GM12875 (cell line): ENCODE results near the gene TLR3.
A peak's percentile ranks its signal among the peaks of the same experiment; 100 is the strongest.
"Not testable (repeated sequence)": the region's sequence is repeated elsewhere in the genome, so short reads cannot be mapped to it uniquely, and the experiment has no call there.

ENCODE experiments used
- H3K4me3 ChIP-seq: one replicate; pipeline ENCODE4 v1.5.1; 2011; ENCODE audit warnings: low read depth, low read length, control low read depth
- TF ChIP-seq, protein P1 (sequence below): IDR thresholded peaks from 2 replicates; pipeline ENCODE4 v1.5.1; 2011; ENCODE audit warnings: low read depth, mild to moderate bottlenecking, control low read depth, inconsistent platforms, low read length, moderate library complexity, borderline replicate concordance; ENCODE audit not compliant: insufficient read depth

The TLR3 gene

DNA sequence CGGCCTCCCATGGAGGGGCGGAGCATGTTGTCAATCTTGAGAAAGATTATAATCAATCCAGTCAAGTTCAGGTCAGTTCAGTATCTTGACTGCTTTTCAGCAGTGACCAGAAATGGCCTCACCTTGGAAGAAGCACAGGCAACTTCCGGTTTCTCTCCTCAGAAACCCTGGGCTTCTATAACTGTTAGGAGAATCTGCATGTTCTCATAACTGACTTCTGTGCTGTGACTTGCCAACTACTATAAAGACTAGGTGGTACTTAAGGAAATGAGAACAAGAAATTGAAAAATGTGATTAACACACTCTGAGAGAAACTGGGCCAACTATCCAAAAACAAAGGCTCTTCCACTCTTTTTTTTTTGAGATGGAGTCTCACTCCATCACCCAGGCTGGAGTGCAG is 35.9 kb upstream of the TLR3 start:
- TF ChIP-seq, protein P1, sequence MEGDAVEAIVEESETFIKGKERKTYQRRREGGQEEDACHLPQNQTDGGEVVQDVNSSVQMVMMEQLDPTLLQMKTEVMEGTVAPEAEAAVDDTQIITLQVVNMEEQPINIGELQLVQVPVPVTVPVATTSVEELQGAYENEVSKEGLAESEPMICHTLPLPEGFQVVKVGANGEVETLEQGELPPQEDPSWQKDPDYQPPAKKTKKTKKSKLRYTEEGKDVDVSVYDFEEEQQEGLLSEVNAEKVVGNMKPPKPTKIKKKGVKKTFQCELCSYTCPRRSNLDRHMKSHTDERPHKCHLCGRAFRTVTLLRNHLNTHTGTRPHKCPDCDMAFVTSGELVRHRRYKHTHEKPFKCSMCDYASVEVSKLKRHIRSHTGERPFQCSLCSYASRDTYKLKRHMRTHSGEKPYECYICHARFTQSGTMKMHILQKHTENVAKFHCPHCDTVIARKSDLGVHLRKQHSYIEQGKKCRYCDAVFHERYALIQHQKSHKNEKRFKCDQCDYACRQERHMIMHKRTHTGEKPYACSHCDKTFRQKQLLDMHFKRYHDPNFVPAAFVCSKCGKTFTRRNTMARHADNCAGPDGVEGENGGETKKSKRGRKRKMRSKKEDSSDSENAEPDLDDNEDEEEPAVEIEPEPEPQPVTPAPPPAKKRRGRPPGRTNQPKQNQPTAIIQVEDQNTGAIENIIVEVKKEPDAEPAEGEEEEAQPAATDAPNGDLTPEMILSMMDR, result no peak
- no peak overlapping the region for H3K4me3 ChIP-seq

DNA sequence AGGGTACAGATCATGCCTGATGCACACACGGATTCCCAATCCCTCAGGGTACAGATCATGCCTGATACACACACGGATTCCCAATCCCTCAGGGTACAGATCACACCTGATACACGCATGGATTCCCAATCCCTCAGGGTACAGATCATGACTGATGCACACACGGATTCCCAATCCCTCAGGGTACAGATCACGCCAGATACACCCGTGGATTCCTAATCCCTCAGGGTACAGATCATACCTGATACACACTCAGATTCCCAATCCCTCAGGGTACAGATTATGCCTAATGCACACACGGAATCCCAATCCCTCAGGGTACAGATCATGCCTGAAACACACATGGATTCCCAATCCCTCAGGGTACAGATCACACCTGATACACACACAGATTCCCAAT is 34.3 kb upstream of the TLR3 start:
- not testable (repeated sequence) for H3K4me3 ChIP-seq

DNA sequence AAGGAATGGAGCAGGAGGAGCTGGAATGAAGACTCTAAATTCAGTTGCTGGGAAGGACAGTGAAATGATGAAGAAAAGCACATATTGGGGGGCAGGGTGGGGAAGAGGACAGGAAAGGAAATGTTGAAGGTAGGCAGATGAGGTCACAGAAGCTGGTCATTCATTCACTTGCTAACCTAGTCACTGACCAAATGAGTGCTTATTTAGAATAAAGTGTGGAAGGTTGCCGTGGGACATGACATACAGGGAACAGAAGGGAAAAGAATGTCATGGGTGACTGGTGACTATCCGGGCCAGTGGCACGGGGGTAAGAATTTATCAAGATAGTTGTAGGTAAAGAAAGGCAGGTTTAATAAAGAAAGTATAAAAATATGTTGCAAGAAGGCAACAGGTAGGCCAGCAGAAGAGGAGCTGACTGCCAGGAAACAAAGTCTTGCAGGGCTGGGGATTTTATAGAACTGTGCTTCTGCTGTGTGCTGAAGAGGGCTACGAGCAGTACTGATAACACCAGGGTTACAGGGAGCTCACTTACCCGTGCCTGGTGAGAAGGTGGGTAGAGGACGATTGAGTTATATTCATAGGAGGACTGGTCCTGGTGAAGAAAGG is 31.9 kb upstream of the TLR3 start:
- no peak overlapping the region for H3K4me3 ChIP-seq
- TF ChIP-seq, protein P1, result no peak

DNA sequence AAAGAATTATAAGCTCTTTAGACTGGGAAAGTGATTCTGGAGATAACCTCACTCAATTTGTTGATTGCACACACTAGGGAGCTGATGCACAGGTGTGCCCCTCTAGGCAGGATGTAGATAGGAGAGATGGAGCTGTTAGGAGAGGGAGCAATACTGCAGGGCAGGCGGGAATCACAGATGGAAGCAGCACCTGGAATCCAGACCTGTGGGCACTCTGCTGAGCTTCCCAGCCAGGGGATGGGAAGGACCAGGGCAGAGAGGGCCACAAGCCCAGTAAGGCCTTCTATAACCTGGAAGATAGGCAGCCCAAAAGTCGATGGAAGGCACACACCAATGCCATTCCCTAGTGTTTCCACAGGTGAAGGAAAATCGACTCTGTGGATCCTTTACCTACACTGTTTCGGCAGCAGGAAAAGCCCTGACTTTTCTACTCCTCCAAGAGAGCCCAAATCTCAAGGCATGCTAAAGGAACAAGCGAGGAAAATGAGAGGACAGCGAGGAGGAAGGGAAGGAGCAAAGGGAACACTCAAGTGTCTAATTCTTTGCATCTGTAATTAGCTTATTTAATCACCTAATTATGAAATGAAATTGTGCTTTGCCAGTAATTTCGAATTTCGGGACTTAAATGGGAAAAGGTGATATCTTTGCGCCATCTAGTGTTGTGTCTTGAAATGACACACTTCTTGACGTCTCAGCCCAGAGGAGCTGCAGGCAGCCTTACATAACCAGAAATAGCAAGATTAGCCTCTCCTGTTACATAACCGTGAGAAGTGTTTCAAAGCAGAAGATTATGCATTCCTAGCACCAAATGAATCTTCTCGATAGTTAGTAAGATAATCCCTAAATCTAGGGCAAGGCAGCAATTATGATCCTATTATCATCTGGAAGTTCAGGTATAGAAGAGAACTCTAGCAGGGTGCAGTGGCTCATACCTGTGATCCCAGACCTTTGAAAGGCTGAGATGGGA is 31.0 kb upstream of the TLR3 start:
- TF ChIP-seq, protein P1, result peak; percentile 40; the same call in 1 of the 2 replicates
- H3K4me3 ChIP-seq, result no peak overlapping the region

DNA sequence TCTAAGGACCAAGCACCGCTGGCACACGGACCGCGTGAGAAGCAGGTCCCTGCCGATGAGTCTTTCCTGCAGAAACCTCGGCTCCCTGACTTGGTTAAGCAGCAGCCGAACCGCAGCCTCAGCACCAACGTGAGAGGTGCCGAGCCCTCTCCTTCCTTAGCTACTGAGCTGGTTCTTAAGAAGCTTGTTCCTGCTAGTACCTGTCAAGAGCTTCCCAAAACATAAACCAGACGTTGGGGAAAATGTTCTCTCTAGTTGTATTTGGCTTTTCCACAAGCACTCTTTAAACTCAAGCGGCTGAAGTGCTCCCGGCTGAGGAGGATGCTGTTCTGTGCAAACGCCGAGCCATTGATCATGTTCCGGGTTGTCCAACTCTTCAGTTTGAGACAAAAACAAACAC is 29.3 kb upstream of the TLR3 start:
- no peak overlapping the region for H3K4me3 ChIP-seq
- TF ChIP-seq, protein P1, result no peak

DNA sequence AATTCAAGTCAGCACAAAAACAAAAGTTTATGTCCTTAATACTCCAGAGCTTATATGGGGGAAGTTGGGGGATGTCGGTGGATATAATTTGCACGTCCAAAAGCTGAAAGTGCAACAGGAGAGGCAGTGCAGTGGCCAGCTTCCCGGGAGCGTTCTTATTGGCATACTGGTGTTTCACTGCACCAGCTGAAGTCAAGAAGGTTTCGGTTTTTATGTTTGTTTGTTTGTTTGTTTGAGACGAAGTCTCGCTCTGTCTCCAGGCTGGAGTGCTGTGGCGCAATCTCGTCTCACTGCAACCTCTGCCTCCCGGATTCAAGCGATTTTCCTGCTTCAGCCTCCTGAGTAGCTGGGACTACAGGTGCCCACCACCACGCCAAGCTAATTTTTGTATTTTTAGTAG is 28.6 kb upstream of the TLR3 start:
- H3K4me3 ChIP-seq, result no peak overlapping the region
- TF ChIP-seq, protein P1, result no peak

DNA sequence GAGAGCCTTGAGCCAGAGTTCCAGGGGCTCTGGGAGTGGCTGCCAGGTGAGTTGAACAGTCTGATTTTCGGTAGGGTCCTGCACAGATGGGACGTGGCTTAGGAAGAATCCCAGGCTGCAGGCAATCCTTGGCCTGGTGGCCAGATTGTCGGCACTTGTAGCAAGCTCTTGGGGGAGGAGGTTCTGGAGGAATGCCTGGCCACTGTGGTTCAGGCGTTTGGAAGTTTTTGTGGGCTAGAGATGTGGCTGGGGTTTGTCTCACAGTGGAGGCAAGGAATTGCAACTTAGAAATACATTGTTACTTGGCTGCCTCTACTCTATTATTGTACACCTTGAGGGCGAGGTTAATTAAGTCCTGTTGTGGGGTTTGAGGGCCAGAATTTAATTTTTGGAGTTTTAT is 21.5 kb upstream of the TLR3 start:
- not testable (repeated sequence) for H3K4me3 ChIP-seq

DNA sequence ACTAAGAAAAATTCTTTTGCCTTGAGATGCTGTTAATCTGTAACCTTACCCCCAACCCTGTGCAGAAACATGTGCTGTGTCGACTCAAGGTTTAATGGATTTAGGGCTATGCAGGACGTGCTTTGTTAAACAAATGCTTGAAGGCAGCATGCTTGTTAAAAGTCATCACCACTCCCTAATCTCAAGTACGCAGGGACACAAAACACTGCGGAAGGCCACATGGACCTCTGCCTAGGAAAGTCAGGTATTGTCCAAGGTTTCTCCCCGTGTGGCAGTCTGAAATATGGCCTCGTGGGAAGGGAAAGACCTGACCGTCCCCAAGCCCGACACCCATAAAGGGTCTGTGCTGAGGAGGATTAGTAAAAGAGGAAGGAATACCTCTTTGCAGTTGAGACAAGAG is 18.8 kb upstream of the TLR3 start:
- H3K4me3 ChIP-seq, result not testable (repeated sequence)
